NOMO-1 treated with DMSO at 0.1 percent for 48 hours (cell line): ENCODE data around the gene SRBD1.
"Not testable (repeated sequence)": the region's sequence is repeated elsewhere in the genome, so short reads cannot be mapped to it uniquely, and the experiment has no call there.

ENCODE experiments used
- DNase-seq: peaks from one replicate; lab custom pipeline; 2025; ENCODE audit not compliant: unreplicated experiment; lab: John Stamatoyannopoulos, UW

SRBD1 gene

GRCh38 chr2:45432406-45432805, 178.7 kb downstream of the SRBD1 start:
- no peak for DNase-seq

DNA sequence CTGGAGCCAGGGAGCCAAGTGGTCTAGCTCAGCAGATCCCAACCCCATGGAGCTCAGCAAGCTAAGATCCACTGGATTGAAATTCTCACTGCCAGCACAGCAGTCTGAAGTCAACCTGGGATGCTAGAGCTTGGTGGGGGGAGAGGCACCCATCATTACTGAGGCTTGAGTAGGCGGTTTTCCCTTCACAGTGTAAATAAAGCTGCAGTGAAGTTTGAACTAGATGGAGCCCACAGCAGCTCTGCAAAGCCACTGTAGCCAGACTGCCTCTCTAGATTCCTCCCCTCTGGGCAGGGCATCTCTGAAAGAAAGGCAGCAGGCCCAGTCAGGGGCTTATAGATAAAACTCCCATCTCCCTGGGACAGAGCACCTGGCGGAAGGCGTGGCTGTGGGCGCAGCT, 185.0 kb downstream of the SRBD1 start:
- not testable (repeated sequence) for DNase-seq

- no peak for DNase-seq
Observed at GRCh38 chr2:45422921-45423320, 188.1 kb downstream of the SRBD1 start.

GRCh38 chr2:45418532-45418931, 192.5 kb downstream of the SRBD1 start:
- DNase-seq, result no peak

- DNase-seq, result no peak
Observed at GRCh38 chr2:45415534-45416123, 195.4 kb downstream of the SRBD1 start.

DNA sequence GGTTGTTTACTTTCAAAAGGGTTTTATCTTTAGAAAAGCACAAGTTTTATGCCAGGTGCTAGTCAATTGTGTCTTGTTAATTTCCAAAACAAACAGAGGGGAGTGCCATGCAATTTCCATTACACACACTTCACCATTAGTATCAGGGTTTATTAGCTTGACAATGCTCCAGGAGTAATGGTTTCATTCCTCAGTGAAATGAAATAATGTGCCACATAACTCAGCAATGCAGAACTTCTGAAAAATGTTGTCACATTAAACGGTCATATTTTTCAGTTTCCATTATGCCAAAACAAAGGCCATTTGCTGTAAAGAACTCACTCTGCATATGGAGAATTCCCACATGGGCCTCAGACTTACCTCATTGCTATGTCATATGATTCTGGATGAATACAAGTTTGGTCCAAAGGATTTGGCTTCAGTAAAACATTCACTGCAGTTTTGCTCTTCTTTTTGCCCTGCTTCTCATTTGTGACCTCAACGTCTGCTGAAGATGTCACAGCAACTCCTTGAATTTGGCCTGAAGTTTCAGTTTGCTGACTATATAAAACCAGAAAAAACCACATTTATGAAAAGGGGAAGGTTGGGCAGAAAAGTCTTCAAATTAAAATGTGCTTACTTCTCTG, 198.2 kb downstream of the SRBD1 start:
- DNase-seq, result no peak

- no peak for DNase-seq
Observed at GRCh38 chr2:45409677-45410076, 201.4 kb downstream of the SRBD1 start.

DNA sequence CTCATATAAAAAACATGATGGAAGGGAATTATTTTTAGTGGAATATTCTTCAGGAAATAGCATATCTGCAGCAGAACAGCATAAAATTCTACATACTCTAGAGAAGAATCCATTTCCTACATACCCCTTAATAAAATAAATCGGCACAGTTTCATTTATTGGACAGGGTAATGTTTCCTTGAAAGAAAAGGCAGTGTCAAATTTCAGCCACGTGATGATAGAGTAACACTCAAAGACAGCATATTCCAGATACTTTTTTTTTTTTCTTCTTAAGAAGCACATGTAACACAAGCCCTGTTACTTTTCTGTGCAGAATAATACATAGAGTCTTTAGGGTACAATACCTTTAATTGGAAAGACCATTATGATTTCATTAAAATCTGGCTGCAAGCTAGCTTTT, 204.4 kb downstream of the SRBD1 start:
- no peak for DNase-seq

- DNase-seq, result no peak
Observed at GRCh38 chr2:45404807-45405297, 206.2 kb downstream of the SRBD1 start.

DNA sequence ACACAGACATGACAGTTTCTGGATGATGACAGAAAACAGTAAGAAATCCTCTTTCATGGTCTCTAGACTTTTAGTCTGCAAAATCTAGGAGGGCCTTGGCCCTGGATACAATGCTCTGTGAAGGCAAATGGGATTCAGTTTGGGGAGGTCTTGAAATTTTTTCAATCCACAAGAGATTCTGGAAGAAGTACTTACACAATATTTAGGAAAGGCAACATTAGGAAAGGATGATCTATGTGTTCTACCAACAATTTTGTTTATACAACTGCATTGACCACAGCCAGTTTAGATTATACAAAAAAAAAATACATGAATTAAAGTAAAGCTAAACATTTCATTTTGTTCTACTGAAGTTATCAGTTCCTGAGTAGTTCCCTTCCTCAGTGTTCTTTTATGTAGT, 208.0 kb downstream of the SRBD1 start:
- no peak for DNase-seq

GRCh38 chr2:45401431-45401922, 209.6 kb downstream of the SRBD1 start:
- no peak for DNase-seq

DNA sequence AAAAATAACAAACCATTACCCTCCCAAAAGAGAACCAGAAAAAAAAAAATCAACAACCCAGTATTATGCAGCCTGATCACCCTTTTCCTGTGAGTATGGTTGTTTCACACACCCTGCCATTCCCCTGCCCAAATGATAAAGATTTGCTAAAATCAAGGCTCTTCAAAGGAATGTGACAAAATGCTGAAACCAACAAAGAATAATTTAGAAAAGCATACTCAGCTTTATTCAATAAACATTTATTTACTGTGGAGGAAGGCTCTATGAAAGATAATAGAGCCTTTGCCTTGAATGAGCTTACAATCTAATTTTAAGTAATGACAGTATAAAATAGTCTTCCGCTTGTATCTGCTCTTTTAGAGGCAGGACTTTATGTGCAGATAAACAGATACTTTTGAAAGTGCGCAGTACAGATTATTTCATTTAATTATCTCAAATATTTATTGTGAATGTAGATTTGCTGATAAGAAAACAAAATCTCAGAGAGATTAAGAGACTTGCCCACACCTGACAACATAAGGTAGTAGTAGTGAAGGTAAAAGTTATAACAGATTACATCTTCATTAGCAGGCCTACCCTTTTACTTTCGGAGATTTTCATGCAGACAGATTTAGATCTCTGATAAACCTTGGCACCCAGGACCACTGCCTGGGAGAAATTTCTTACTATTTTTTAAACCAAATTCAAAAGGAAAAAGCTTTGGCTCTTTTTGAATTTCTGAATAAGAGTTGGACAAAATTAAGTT, 211.9 kb downstream of the SRBD1 start:
- DNase-seq, result no peak

DNA sequence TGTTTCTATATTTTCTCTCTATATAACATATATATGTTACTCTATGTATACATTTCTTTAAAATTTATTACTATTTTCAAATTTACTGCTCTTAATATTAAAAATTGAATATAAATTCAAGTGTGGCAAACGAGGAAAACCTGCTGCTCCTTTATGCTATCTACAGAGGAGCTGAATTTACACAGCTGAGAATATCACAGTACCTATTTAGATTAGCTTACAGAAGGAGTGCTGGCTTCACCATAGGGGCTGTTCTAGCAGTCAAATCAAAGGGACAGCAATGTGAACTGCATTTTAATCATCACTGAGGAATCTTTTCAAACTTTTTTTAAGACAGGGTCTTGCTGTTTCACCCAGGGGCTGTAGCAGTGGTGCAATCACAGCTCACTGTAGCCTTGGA, 213.8 kb downstream of the SRBD1 start:
- no peak for DNase-seq

DNA sequence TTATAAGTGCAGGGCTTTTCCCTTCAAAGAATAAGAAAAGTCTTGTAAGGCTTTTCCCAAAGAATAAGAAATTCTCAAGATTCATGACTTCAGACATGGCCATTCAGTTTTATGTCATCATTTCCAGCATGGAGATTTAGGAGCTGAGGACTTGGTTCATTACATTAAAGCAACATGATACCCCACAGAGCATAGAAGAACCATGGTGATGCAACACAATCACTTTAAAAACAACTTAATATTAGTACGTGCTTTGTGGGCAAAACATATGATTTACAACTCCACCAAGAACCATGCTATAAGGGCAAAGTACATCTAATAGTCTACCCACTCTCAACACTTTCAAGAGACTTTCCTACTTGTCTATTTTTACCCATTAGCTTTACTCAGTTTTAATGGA, 214.4 kb downstream of the SRBD1 start:
- no peak for DNase-seq

- DNase-seq, result no peak
Observed at GRCh38 chr2:45394842-45395241, 216.2 kb downstream of the SRBD1 start.

DNA sequence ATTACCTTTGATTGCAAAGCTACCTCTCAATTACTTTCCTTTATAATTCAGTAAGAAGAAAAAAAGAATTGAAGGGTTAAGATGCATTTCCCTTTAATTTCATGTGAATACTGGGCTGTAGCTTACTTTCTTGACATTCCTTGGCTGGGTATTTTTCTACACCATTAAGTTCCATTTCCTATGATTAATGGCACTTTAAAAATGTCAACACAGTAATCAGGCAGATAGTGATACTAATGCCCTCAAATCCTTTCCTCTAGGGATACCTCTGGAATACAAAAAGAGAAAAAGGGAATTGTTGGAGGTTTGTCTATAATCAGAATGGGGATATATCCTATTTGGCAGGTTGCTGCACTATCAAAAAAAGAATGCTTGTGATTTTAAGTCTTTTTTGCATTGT, 216.9 kb downstream of the SRBD1 start:
- DNase-seq, result no peak

- DNase-seq, result no peak
Observed at GRCh38 chr2:45391866-45392265, 219.2 kb downstream of the SRBD1 start.

DNA sequence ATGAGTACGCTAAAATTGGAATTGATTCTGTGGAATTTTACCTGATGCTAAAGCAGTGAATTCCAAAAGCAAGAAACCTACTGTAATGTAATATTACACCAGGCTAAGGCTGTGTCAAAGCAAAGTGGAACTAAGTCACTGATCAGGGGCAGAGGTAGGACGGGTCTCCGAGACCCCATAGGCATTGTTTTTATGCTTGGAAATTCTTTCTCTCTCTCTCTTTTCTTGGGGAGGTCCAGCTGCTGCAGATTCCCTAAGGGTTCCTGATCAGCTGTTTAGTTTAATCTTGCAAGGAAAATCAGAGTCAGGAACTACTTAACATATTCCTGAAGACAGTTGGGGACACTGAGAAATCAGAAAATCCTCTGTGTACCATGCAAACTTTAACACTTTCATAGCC, 220.2 kb downstream of the SRBD1 start:
- no peak for DNase-seq

- no peak for DNase-seq
Observed at GRCh38 chr2:45390441-45390840, 220.6 kb downstream of the SRBD1 start.

DNA sequence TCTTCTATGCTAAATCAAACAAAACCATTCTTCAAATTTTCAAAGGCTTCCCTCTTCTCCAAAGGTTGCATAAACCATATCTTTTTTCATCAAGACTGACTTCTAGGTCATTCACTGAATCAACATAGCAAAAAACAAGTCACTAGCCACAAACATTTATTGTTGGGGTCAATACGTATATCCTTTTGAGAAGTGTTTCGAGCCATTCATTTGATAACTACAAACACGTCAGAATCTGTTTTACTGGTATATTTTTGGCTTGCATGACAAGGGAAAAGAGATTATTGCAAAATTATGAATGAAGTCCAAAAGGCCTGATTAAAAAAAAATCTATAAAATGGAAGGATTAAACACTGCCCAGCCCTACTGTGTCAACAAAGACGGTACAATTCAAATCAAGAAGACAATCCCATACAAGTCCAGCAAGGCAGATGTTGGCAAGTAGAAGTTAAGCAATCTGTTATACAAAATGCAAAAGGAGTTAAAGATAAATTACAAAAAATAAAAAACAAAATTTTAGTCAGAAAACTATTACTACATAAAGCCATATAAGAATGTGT, 222.4 kb downstream of the SRBD1 start:
- DNase-seq, result no peak

- no peak for DNase-seq
Observed at GRCh38 chr2:45382744-45383143, 228.3 kb downstream of the SRBD1 start.
